ENCODE data around the gene UNC45A. TPM values are rescaled to one million over a fixed set of nuclear protein-coding genes. Genes with fewer than 3 reads are reported as not detected.

The UNC45A gene
- total and polyA plus RNA-seq, 2 of the 8 experiments (the other 6 are each of a cell fraction or from before 2014, with no cell fraction given): 74.1 to 84.2 TPM

- ChIA-PET POLR2A (ENCODE audit: partially characterized antibody) (interaction anchor here (0.6 to 5.0 kb wide), 9 partner anchors 22 to 262 kb away, joined by 3 to 24 read pairs (median 3); partner anchors contain the start of genes BLM, MAN2A2 and RCCD1), CTCF (ENCODE audit: partially characterized antibody) (interaction anchor here (0.6 to 20.7 kb wide), 37 partner anchors 9 to 921 kb away, joined by 3 to 306 read pairs (median 6); partner anchors contain the start of genes FES, FURIN, MAN2A2 and RCCD1)
- 15% methylated on average over 6 of the region's 6 CpGs; no CpG with 5 or more reads in 1 of the 2 experiments for WGBS, 2 experiments (ENCODE audit: extremely low coverage in 1 of 2, insufficient coverage in 1 of 2, insufficient read length in 1 of 2, insufficient replicate concordance in 2 of 2, low coverage in 1 of 2, low lambda C conversion rate in 2 of 2, missing lambda C conversion rate in 1 of 2)
- H3K9me3 ChIP-seq (ENCODE audit: insufficient read depth in 2 of 2, low read depth in 1 of 2, low read length in 1 of 2): no peaks in the 10 kb centered on the region
- no peaks in the 10 kb centered on the region; the same call in 1 of the 2 replicates for H3K79me1 ChIP-seq (ENCODE audit: low read depth, low read length)
- H3K14ac ChIP-seq (ENCODE audit: insufficient read length): no peak overlapping the region
- no peak overlapping the region for H2BK120ac ChIP-seq (replicated peaks; ENCODE audit: low read depth, low read length)
- FAIRE-seq (no peak), DNase-seq (ENCODE audit: low read depth in 1 of 2, low spot score in 2 of 2) (no peak)
- no peak overlapping the region for H2BK20ac ChIP-seq (ENCODE audit: low read length)
- H3K4me3 ChIP-seq (ENCODE audit: extremely low read depth in 1 of 4, insufficient read depth in 2 of 4, low read depth in 3 of 4, low read length in 4 of 4): peak overlapping the region in 3 of 4 experiments; percentile 58 to 83 (median 82); a peak in 6 of 8 replicates
- peaks cover 0 to 13% (median 7%) of the 10 kb centered on the region in 4 experiments; a peak in 6 of 7 replicates for H3K4me1 ChIP-seq (replicated peaks in 1 of 4; ENCODE audit: control insufficient read depth in 3 of 4, insufficient read depth in 4 of 4, low read length in 3 of 4)
- peaks cover 0 to 1% of the 10 kb centered on the region in 2 experiments for H4K20me1 ChIP-seq (replicated peaks in 1 of 2; ENCODE audit: control insufficient read depth in 1 of 2, insufficient read depth in 2 of 2, low read length in 2 of 2)
- no peak overlapping the region for H3K56ac ChIP-seq (replicated peaks; ENCODE audit: insufficient read length, low read depth, low read length)
- no peak overlapping the region for H2BK15ac ChIP-seq (ENCODE audit: low read length)
- no peak overlapping the region for H3K18ac ChIP-seq (ENCODE audit: extremely low read depth, low read length)
- no peak overlapping the region for H3K27ac ChIP-seq (ENCODE audit: low read depth, low read length)
- H2BK5ac ChIP-seq (ENCODE audit: low read depth, low read length): no peak overlapping the region
- H3K9ac ChIP-seq (replicated peaks in 1 of 4; ENCODE audit: extremely low read depth in 1 of 4, low read depth in 3 of 4, low read length in 3 of 4): no peak overlapping the region
- H2AK5ac ChIP-seq (ENCODE audit: low read depth, low read length): no peak overlapping the region
- no peak overlapping the region for H3K4ac ChIP-seq (replicated peaks; ENCODE audit: insufficient read length, low read depth, low read length)
- H3K4me2 ChIP-seq (ENCODE audit: insufficient read depth in 1 of 2, low read depth in 2 of 2, low read length in 2 of 2): peak overlapping the region; percentile 47 to 93; a peak in 3 of 4 replicates
- no peaks in the 10 kb centered on the region for H3K79me2 ChIP-seq (ENCODE audit: control insufficient read depth in 1 of 2, insufficient read depth in 2 of 2, low read length in 2 of 2)
- H4K8ac ChIP-seq (ENCODE audit: extremely low read depth, insufficient read depth, low read length): no peak overlapping the region
- peaks cover 11% of the 10 kb centered on the region; the same call in 1 of the 2 replicates for H3K23me2 ChIP-seq (ENCODE audit: low read depth, low read length)
- H3K27me3 ChIP-seq (replicated peaks in 1 of 4; ENCODE audit: control insufficient read depth in 3 of 4, extremely low read depth in 1 of 4, insufficient read depth in 3 of 4, low read length in 3 of 4): 0 out of 7 replicates have a peak, but pooled peaks cover 0 to 4% (median 0%) of the 10 kb centered on the region in 4 experiments
- no peaks in the 10 kb centered on the region for H3K36me3 ChIP-seq (ENCODE audit: control insufficient read depth in 2 of 4, insufficient read depth in 4 of 4, low read length in 3 of 4)
- no peak overlapping the region for H3K23ac ChIP-seq (ENCODE audit: insufficient read length)
- no peak overlapping the region for H4K91ac ChIP-seq (replicated peaks; ENCODE audit: insufficient read length, low read length)
- no peak overlapping the region for H2BK12ac ChIP-seq (ENCODE audit: low read depth, low read length)
- no peak for TF ChIP-seq GTF2F1 (IDR thresholded peaks at IDR 0.05; ENCODE audit: borderline replicate concordance, low read depth, low read length)
- 0 out of 2 replicates have a peak, but pooled peaks have one; percentile 5 for TF ChIP-seq ATF3 (IDR thresholded peaks at IDR 0.05; ENCODE audit: insufficient read depth, low read depth, low read length)
- no peak overlapping the region for H4K5ac ChIP-seq (ENCODE audit: insufficient read length, low read depth, low read length)
- no peak overlapping the region for H2AFZ ChIP-seq (ENCODE audit: low read length)
These were observed 3.6 kb upstream of the UNC45A start for GRCh38 chr15:90931575-90931827.
